GM12865 (cell line): ENCODE measurements around the gene PIEZO2.
"Not testable (repeated sequence)": the region's sequence is repeated elsewhere in the genome, so short reads cannot be mapped to it uniquely, and the experiment has no call there.

ENCODE experiments used
- DNase-seq: peaks from one replicate; pipeline ENCODE4 v3.0.0; 2010; ENCODE audit warnings: low read depth
- H3K4me3 ChIP-seq: 2 replicates; pipeline ENCODE4 v1.5.1; 2011; ENCODE audit warnings: mild to moderate bottlenecking, low read depth, low read length, control low read depth
- TF ChIP-seq, protein P1 (sequence below): IDR thresholded peaks from 2 replicates; pipeline ENCODE4 v1.5.1; 2011; ENCODE audit warnings: low read length, control low read depth, low read depth, inconsistent platforms; ENCODE audit not compliant: insufficient read depth; ENCODE audit errors: missing control alignments

Gene PIEZO2

DNA sequence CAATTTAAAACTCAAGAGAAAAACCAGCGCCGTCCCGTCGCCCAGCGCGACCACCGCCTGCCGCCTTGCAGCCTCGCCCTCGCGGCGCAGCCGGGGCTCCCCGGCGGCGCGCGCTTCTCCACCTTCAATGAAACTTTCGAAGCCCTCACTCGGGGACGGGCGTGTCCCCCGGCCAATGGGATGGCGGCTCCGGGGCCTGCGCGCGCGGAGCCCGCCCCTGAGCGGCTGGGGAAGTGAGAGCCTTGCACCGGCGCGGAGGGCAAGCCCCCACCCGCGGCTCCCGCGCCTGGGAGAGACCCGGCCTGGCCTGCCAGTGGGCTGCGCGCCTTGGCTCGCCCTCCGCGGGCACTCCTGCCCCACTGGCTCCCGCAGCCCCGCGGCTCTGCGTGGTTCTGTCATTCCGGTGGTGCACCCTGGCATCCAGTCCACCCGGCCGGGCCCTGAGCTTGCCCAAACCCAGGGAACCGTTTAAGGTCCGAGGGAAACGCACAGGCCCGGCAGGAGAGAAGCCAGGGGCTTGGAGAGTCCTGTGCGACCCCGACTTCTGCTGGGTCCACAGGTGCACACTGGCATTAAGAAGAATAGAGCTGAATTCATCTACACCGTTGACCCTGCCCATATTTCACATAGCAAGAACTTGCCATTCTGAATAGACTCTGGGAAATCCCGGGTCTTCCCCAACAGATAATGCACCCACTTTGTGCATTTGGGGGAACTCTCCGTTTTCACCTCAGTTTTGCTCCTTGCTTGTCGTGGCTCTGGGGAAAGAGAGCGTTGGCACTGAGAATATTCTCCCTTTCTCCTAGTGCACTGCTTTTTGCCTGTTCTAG, at the start of gene PIEZO2:
PIEZO2 (minus strand) TSS at position 129 of the 830 bp plus-strand sequence. CDS start 981 bp downstream, outside the sequence.
- TF ChIP-seq, protein P1, sequence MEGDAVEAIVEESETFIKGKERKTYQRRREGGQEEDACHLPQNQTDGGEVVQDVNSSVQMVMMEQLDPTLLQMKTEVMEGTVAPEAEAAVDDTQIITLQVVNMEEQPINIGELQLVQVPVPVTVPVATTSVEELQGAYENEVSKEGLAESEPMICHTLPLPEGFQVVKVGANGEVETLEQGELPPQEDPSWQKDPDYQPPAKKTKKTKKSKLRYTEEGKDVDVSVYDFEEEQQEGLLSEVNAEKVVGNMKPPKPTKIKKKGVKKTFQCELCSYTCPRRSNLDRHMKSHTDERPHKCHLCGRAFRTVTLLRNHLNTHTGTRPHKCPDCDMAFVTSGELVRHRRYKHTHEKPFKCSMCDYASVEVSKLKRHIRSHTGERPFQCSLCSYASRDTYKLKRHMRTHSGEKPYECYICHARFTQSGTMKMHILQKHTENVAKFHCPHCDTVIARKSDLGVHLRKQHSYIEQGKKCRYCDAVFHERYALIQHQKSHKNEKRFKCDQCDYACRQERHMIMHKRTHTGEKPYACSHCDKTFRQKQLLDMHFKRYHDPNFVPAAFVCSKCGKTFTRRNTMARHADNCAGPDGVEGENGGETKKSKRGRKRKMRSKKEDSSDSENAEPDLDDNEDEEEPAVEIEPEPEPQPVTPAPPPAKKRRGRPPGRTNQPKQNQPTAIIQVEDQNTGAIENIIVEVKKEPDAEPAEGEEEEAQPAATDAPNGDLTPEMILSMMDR, result no peak
- peak; percentile 89 for DNase-seq
- peak within 1 kb of the TSS; percentile 63 for H3K4me3 ChIP-seq

DNA sequence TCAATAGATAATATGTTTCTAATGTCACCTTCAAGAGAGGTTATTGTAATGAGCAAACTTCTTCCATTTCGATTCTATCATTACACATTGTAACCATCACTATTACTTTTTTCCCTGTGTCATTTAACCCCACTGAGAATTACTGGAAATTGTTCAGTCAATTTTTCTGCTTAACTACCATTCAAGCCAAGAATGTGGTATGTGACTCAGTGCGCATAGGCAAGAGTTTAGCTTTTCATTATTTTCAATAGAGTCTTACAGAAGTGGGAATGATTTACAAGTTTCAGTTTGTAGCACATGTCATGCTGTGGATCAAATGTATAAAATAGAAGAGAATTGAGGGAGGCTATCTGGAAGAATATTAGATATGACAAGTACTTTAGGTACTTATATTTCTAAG, 34.3 kb upstream of the PIEZO2 start:
- TF ChIP-seq, protein P1, result no peak
- DNase-seq, result no peak
- no peak overlapping the region for H3K4me3 ChIP-seq

DNA sequence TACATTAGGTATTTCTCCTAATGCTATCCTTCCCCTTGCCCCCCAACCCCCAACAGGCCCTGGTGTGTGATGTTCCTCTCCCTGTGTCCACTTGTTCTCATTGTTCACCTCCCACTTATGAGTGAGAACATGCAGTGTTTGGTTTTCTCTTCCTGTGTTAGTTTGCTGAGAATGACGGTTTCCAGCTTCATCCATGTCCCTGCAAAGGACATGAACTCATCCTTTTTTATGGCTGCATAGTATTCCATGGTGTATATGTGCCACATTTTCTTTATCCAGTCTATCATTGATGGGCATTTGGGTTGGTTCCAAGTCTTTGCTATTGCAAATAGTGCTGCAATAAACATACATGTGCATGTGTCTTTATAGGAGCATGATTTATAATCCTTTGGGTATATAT, 32.3 kb upstream of the PIEZO2 start:
- not testable (repeated sequence) for DNase-seq, H3K4me3 ChIP-seq

DNA sequence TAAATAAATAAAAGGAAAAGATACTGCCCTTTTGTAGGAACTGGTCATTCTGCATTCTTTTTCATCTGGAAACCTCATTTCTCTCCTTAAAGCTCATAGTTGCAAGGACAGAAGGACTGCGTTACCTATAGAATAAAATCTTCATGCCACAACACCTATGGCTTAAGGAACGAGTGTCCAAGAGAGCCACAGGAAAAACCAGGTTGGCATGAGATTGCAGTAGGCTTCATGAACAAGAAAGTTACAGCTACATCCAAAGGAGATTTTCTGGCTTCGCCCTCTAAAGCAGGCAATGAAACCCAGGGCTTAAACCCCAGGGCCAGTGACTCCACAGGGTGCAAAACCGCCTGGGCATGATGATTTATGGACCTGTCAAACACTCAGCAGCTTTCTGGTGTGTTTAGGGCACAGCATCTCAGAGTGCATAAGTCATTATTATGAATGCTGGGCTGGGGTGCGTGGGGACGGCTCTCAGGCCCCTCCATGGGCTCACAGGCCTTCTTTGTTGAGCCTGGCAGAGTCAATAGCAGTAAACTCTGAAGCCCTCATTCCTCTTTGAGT, 30.7 kb upstream of the PIEZO2 start:
- TF ChIP-seq, protein P1, result no peak
- H3K4me3 ChIP-seq, result no peak overlapping the region
- DNase-seq, result no peak

DNA sequence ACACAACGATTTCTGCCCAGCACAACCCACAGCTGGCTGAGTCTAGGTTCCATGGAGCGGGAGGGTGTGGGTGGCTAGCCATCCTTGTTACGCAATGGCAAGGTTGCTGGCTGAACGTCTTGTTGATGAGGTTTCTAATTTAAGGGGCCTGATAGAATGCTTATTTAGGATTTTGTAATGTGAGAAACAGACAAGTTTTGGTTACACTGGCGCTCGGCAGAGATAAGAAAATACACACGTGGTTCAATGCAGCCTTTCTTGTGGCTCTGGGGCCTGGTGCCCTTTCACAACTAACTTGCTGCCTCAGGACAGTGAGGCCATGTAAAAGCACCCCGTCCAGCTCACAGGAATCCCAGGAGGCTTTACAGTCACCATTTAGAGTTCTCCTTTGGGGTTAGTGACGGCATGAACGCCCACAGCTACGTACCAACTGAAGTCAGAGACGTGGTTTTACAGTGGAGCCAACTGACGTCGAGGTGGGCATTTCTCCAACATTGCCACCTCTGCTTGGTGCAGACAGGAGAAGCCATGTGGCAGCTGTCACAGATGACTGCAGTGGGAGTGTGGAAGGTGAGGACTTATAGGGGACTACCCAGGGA, 29.7 kb upstream of the PIEZO2 start:
- DNase-seq, result no peak
- TF ChIP-seq, protein P1, result no peak
- no peak overlapping the region for H3K4me3 ChIP-seq

DNA sequence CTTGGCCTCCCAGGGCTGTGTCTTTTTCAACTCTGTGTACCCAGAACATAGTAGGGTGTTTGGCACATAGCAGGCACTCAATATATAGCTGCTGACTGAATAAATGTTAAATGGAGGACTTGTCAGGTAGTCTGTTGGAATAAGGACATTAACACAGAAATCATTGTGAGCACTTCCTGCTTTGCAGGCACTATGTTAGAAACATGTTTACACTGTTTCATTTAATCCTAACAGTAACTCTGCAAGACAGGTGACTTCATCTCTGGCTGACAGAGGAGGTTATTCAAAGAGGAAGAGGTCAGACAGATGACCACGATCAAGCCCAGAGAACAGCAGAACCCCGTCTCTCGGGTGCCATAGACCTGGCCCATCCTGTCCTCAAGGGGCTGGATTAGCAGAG, 28.0 kb upstream of the PIEZO2 start:
- H3K4me3 ChIP-seq, result no peak overlapping the region
- TF ChIP-seq, protein P1, result no peak
- peak; percentile 6 for DNase-seq

DNA sequence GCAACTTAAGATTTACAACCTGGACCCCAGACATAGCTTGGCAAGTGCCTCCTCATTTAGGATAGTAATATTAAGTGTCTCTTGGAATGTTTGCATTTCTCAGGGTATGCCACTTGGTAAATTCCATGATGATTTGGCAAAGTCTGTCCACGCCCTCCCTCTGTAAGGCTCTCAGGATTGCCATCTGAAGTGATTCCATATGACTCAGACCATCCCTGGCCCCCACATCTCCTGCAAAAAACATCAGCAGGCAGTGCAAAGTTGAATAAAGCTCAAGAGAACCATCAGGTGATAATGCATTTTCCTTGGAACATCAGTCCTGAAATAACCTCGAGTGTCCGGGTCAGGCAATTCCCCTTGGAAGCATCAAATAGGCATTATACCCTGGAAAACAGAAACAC, 27.1 kb upstream of the PIEZO2 start:
- TF ChIP-seq, protein P1, result no peak
- no peak for DNase-seq

More for the DNA sequence above, 27.1 kb upstream of the PIEZO2 start:
- no peak overlapping the region for H3K4me3 ChIP-seq
